HG03097 (cell line): ENCODE results near the gene TMTC1.
A peak's percentile ranks its signal among the peaks of the same experiment; 100 is the strongest.
"Not testable (repeated sequence)": the region's sequence is repeated elsewhere in the genome, so short reads cannot be mapped to it uniquely, and the experiment has no call there.

ENCODE experiments used
- ATAC-seq: cut with Tn5 transposase; IDR thresholded peaks from one replicate; pipeline ENCODE4 v1.9.1; 2021; ENCODE audit not compliant: unreplicated experiment, low FRiP score

TMTC1 gene

GRCh38 chr12:29783773-29784666 is at the start of gene TMTC1:
Gene TMTC1 (minus strand): TSS chr12:29783942. CDS start chr12:29783751, 191 bp downstream.
- peak; percentile 27 for ATAC-seq

- no peak for ATAC-seq
Observed at GRCh38 chr12:29831173-29831572, 47.4 kb upstream of the TMTC1 start.

- ATAC-seq = no peak
Observed at GRCh38 chr12:29830391-29830790, 46.6 kb upstream of the TMTC1 start.

GRCh38 chr12:29818916-29819623 is 35.3 kb upstream of the TMTC1 start:
- no peak for ATAC-seq

- no peak for ATAC-seq
Observed at GRCh38 chr12:29816874-29817725, 33.4 kb upstream of the TMTC1 start.

- not testable (repeated sequence) for ATAC-seq
Observed at GRCh38 chr12:29809616-29810361, 26.0 kb upstream of the TMTC1 start.

- no peak for ATAC-seq
Observed at GRCh38 chr12:29807129-29807528, 23.4 kb upstream of the TMTC1 start.

- no peak for ATAC-seq
Observed at GRCh38 chr12:29804019-29804418, 20.3 kb upstream of the TMTC1 start.

GRCh38 chr12:29799591-29799990 is 15.8 kb upstream of the TMTC1 start:
- ATAC-seq = no peak

GRCh38 chr12:29797565-29798355 is 14.0 kb upstream of the TMTC1 start:
- ATAC-seq = no peak

- no peak for ATAC-seq
Observed at GRCh38 chr12:29796823-29797263, 13.1 kb upstream of the TMTC1 start.

- no peak for ATAC-seq
Observed at GRCh38 chr12:29795715-29796114, 12.0 kb upstream of the TMTC1 start.

- ATAC-seq = no peak
Observed at GRCh38 chr12:29794862-29795261, 11.1 kb upstream of the TMTC1 start.

GRCh38 chr12:29792853-29793252 is 9.1 kb upstream of the TMTC1 start:
- no peak for ATAC-seq

GRCh38 chr12:29792132-29792531 is 8.4 kb upstream of the TMTC1 start:
- ATAC-seq = no peak

GRCh38 chr12:29782871-29783772 is 620 bp downstream of the TMTC1 start:
- peak; percentile 19 for ATAC-seq

GRCh38 chr12:29782285-29782870 is 1.4 kb downstream of the TMTC1 start:
- ATAC-seq = peak; percentile 65

GRCh38 chr12:29781705-29782266 is 2.0 kb downstream of the TMTC1 start:
- ATAC-seq = peak; percentile 27
